ENCODE data around the gene MOAP1.

- no peak for TF ChIP-seq CTCF (tag by site-specific recombination; IDR thresholded peaks at IDR 0.05)
- no peak for TF ChIP-seq ZNF416 (tag by site-specific recombination; IDR thresholded peaks at IDR 0.05)
- no peak for TF ChIP-seq RBAK (tag by site-specific recombination; IDR thresholded peaks at IDR 0.05)
- no peak for TF ChIP-seq BCL6B (tag by site-specific recombination; IDR thresholded peaks at IDR 0.05)
- no peak for TF ChIP-seq GLI4 (tag by site-specific recombination; IDR thresholded peaks at IDR 0.05)
These were observed 13.3 kb downstream of the MOAP1 start for GRCh38 chr14:93171376-93171775.
